ENCODE data around the gene MTARC2.

- TF ChIP-seq CTCF (IDR thresholded peaks at IDR 0.05) = no peak
- TF ChIP-seq POLR2A (IDR thresholded peaks at IDR 0.05) = no peak
Measured at GRCh38 chr1:220700556-220701179, 47.5 kb upstream of the MTARC2 start.

Data from right lobe of liver (tissue), 4 donors.